K562 (cell line): ENCODE measurements around the gene HDHD5. TPM values are rescaled to one million over a fixed set of nuclear protein-coding genes. Genes with fewer than 3 reads are reported as not detected.
A peak's percentile ranks its signal among the peaks of the same experiment; 100 is the strongest.

Experiments
- ATAC-seq: fragments of 200-7000 bp; cut with Tn5 transposase; 3 replicates; pipeline ENCODE4 v1.9.1; 2020; ENCODE audit warnings: moderate library complexity
- BruUV-seq: library from RNA; stranded (reverse); fragments of 400-500 nt; replicated peaks from 2 replicates; lab custom pipeline; 2021; lab: Mats Ljungman, UMichigan
- CTCF ChIA-PET: fragments of 300-600 bp; formaldehyde crosslinking; extraction: SDS; loops from one replicate; lab custom pipeline; 2021; ENCODE audit warnings: low intra/inter-chr PET ratio; lab: Yijun Ruan, JAX
- POLR2A ChIA-PET: fragments of 300-600, 350-650 bp; sonication (Branson Sonifier 250); formaldehyde crosslinking; extraction: SDS; loops from one replicate; lab custom pipeline; 2021; ENCODE audit warnings: antibody characterized with exemption, inconsistent platforms; lab: Yijun Ruan, JAX
- DNase-seq, 4 experiments: peaks; one replicate each; pipeline versions ENCODE4 v3.0.0 to v3.0.0-alpha.2; 2011 to 2018; ENCODE audit warnings: low spot score in 3 of 4, mixed read lengths in 3 of 4; ENCODE audit errors: extremely low read depth in 1 of 4
- FAIRE-seq: peaks from 2 replicates; lab custom pipeline; 2011; peaks lifted over from hg19 to GRCh38; lab: Jason Lieb, UNC
- H2AFZ ChIP-seq: 2 replicates; pipeline ENCODE4 v1.6.0; 2011; ENCODE audit warnings: low read depth, low read length, control low read depth, inconsistent platforms
- H3K27ac ChIP-seq: fragments of 200-600 bp; 3 replicates; pipeline ENCODE4 v1.8.0; 2011; ENCODE audit warnings: low read depth, mild to moderate bottlenecking, control low read depth, inconsistent platforms, low read length, moderate library complexity, mixed read lengths; ENCODE audit errors: extremely low read depth
- H3K27me3 ChIP-seq, 2 experiments: fragments of 300-600 bp in 1 of 2; 2 replicates in 1 of 2; 3 replicates in 1 of 2; pipeline versions ENCODE4 v1.6.0 to v1.8.0; 2011; ENCODE audit warnings: inconsistent platforms in 2 of 2, low read length in 2 of 2, mild to moderate bottlenecking in 1 of 2, mixed read lengths in 1 of 2, moderate library complexity in 1 of 2; ENCODE audit not compliant: control insufficient read depth in 2 of 2, insufficient read depth in 2 of 2
- H3K36me3 ChIP-seq: fragments of 300-600 bp; 3 replicates; pipeline ENCODE4 v1.8.0; 2011; ENCODE audit warnings: mild to moderate bottlenecking, low read length, inconsistent platforms; ENCODE audit not compliant: control insufficient read depth, insufficient read depth
- H3K4me1 ChIP-seq, 2 experiments: fragments of 200-600 bp in 1 of 2; replicated peaks in 1 of 2; 2 replicates in 1 of 2; 3 replicates in 1 of 2; pipeline versions ENCODE4 v1.5.1 to v1.8.0; 2011; ENCODE audit warnings: inconsistent platforms in 2 of 2, low read length in 2 of 2, mild to moderate bottlenecking in 1 of 2, mixed read lengths in 1 of 2, moderate library complexity in 1 of 2; ENCODE audit not compliant: control insufficient read depth in 2 of 2, insufficient read depth in 2 of 2
- H3K4me2 ChIP-seq: 2 replicates; pipeline ENCODE4 v1.6.1; 2011; ENCODE audit warnings: low read length, control low read depth, inconsistent platforms, mixed read lengths; ENCODE audit not compliant: insufficient read depth
- H3K4me3 ChIP-seq: fragments of 200-600 bp; sonication (generic), shearing (Covaris generic); 2 replicates; pipeline ENCODE4 v1.5.1; 2016; ENCODE audit warnings: control low read depth, inconsistent platforms
- H3K79me2 ChIP-seq: fragments of 200-600 bp; 3 replicates; pipeline ENCODE4 v1.8.0; 2011; ENCODE audit warnings: low read length, inconsistent platforms; ENCODE audit not compliant: control insufficient read depth, insufficient read depth
- H3K9ac ChIP-seq, 2 experiments: 2 replicates each; pipeline versions ENCODE4 v1.6.0 to v1.6.1; 2011; ENCODE audit warnings: low read depth in 2 of 2, low read length in 2 of 2, control low read depth in 1 of 2, inconsistent platforms in 1 of 2, mild to moderate bottlenecking in 1 of 2, mixed read lengths in 1 of 2; ENCODE audit not compliant: insufficient read depth in 1 of 2
- H3K9me1 ChIP-seq: one replicate; pipeline ENCODE4 v1.6.0; 2011; ENCODE audit warnings: inconsistent platforms, mild to moderate bottlenecking, low read length, moderate library complexity; ENCODE audit not compliant: control insufficient read depth, insufficient read depth
- H3K9me3 ChIP-seq: replicated peaks from 2 replicates; pipeline ENCODE4 v1.5.1; 2011; ENCODE audit warnings: low read depth, low read length, inconsistent platforms; ENCODE audit not compliant: control insufficient read depth, insufficient read depth
- H4K20me1 ChIP-seq: replicated peaks from 2 replicates; pipeline ENCODE4 v1.6.1; 2011; ENCODE audit warnings: low read length, inconsistent platforms, mixed read lengths; ENCODE audit not compliant: control insufficient read depth, insufficient read depth
- CEBPB ChIP-seq: fragments of 450-650 bp; IDR thresholded peaks from 2 replicates; pipeline ENCODE4 v1.6.1; 2016; ENCODE audit warnings: missing genetic modification characterization, missing compliant biosample characterization
- ZNF24 ChIP-seq: fragments of 450-650 bp; IDR thresholded peaks from 2 replicates; pipeline ENCODE4 v1.6.1; 2016
- WGBS: fragments of 100-300 bp; shearing (Covaris generic); methylation state at CpG from one replicate; pipeline ENCODE4 v1.1.6; 2016; ENCODE audit warnings: low coverage, mixed read lengths; ENCODE audit not compliant: insufficient coverage; ENCODE audit errors: missing lambda C conversion rate; 5-methylcytosine and 5-hydroxymethylcytosine counted together
- in situ Hi-C: fragments of 300-500 bp; cut with MboI; formaldehyde crosslinking; loops from 4 replicates; pipeline ENCODE4 v1.15.0; 2018; ENCODE audit warnings: inconsistent platforms, mixed read lengths
- intact Hi-C: fragments of 100-400 bp; cut with micrococcal nuclease; formaldehyde crosslinking; loops from 2 replicates; pipeline ENCODE4 v1.14.2; 2022
- polyA plus RNA-seq, 8 experiments: library from polyadenylated mRNA; depleted of rRNA in 4 of 8; stranded (reverse) in 5 of 8; unstranded in 3 of 8; fragments of >200 nt; fragmentation: Nextera tagmentation in 2 of 8; fragmentation: Illumina TruSeq in 1 of 8; extraction: Ambion mirVana in 2 of 8; extraction: Trizol in 1 of 8; gene quantifications; 2 replicates each; pipeline versions ENCODE4 v1.2.1 to v1.2.3, GENCODE V29; 2011 to 2014; ENCODE audit warnings: inconsistent platforms in 1 of 8, missing spikeins in 1 of 8
- total RNA-seq, 7 experiments: library from RNA; depleted of rRNA in 6 of 7; stranded (reverse); fragments of >200 nt in 6 of 7; fragmentation: Illumina TruSeq in 2 of 7; extraction: Trizol in 2 of 7; gene quantifications; 2 replicates each; pipeline versions ENCODE4 v1.2.1 to v1.2.3, GENCODE V29; 2011 to 2021; ENCODE audit warnings: low replicate concordance in 1 of 7
- TF ChIP-seq, protein P1 (sequence below), 2 experiments: fragments of 450-650 bp; formaldehyde crosslinking in 1 of 2; IDR thresholded peaks; 2 replicates each; pipeline versions ENCODE4 v1.4.0 to v1.6.1; 2014 to 2020; ENCODE audit warnings: mild to moderate bottlenecking in 2 of 2, borderline replicate concordance in 1 of 2, low read depth in 1 of 2

Gene HDHD5
- total and polyA plus RNA-seq, 9 of the 15 experiments (the other 6 are each of a cell fraction or from before 2014, with no cell fraction given), result 1.6 to 36.6 (median 24.2) TPM

DNA sequence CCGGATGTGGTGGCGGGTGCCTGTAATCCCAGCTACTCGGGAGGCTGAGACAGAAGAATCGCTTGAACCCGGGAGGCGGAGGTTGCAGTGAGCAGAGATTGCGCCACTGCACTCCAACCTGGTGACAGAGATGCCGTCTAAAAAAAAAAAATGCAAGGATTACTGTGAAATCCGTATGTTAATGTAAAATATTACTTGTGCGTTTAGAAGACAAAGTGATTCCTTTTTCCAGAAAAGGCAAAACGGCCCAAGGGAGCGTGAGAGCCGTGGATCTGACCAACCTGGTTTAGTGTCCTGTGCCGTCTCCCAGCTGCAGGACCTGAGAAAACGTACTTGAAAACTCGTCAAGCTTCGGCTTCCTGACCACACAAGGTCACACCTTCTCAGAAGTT lies 905 bp downstream of the HDHD5 start:
- Histone ChIP-seq H2AFZ (peak overlapping the region; percentile 85), H3K4me3 (peak overlapping the region; percentile 60), H3K79me2 (peaks cover 17% of the 10 kb centered on the region), H3K36me3 (peaks cover 7% of the 10 kb centered on the region; the same call in 2 of the 3 replicates), H3K27me3 (peaks cover 2 to 9% of the 10 kb centered on the region in 2 experiments; a peak in 2 of 5 replicates), H3K9me3 (no peaks in the 10 kb centered on the region), H3K9me1 (no peaks in the 10 kb centered on the region), H3K27ac (peak overlapping the region; percentile 67; the same call in 2 of the 3 replicates), H3K4me2 (peak overlapping the region; percentile 86), H3K4me1 (peaks cover 12 to 23% of the 10 kb centered on the region in 2 experiments; a peak in 4 of 5 replicates), H4K20me1 (peaks cover 3% of the 10 kb centered on the region), H3K9ac (peak overlapping the region; percentile 40 to 93; a peak in 2 of 4 replicates)
- 35% methylated on average over 12 of the region's 17 CpGs for WGBS
- DNase-seq, result no peak
- in situ Hi-C loops, result no loop called here
- ChIA-PET CTCF (no interaction called here), POLR2A (interaction anchor here (0.8 to 0.9 kb wide), 3 partner anchors 8 to 308 kb away, joined by 3 read pairs; no protein-coding TSS in a partner anchor)
- no peak for ATAC-seq
- intact Hi-C loops, result no loop called here
- TF ChIP-seq ZNF24 (0 out of 2 replicates have a peak, but pooled peaks have one; percentile 6), CEBPB (tag) (peak; percentile 74)
- TF ChIP-seq, protein P1, sequence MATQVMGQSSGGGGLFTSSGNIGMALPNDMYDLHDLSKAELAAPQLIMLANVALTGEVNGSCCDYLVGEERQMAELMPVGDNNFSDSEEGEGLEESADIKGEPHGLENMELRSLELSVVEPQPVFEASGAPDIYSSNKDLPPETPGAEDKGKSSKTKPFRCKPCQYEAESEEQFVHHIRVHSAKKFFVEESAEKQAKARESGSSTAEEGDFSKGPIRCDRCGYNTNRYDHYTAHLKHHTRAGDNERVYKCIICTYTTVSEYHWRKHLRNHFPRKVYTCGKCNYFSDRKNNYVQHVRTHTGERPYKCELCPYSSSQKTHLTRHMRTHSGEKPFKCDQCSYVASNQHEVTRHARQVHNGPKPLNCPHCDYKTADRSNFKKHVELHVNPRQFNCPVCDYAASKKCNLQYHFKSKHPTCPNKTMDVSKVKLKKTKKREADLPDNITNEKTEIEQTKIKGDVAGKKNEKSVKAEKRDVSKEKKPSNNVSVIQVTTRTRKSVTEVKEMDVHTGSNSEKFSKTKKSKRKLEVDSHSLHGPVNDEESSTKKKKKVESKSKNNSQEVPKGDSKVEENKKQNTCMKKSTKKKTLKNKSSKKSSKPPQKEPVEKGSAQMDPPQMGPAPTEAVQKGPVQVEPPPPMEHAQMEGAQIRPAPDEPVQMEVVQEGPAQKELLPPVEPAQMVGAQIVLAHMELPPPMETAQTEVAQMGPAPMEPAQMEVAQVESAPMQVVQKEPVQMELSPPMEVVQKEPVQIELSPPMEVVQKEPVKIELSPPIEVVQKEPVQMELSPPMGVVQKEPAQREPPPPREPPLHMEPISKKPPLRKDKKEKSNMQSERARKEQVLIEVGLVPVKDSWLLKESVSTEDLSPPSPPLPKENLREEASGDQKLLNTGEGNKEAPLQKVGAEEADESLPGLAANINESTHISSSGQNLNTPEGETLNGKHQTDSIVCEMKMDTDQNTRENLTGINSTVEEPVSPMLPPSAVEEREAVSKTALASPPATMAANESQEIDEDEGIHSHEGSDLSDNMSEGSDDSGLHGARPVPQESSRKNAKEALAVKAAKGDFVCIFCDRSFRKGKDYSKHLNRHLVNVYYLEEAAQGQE (IDR thresholded peaks at IDR 0.05; ENCODE audit: borderline replicate concordance), result no peak
- TF ChIP-seq, protein P1 (CRISPR knock-in tag; IDR thresholded peaks at IDR 0.05; ENCODE audit: low read depth), result no peak
- FAIRE-seq, result no peak
- BruUV-seq, result no TSS peak
